GM21381 (cell line): ENCODE data around the gene SH3GLB2.
"Not testable (repeated sequence)": the region's sequence is repeated elsewhere in the genome, so short reads cannot be mapped to it uniquely, and the experiment has no call there.

Experiments used
- ATAC-seq: cut with Tn5 transposase; IDR thresholded peaks from one replicate; pipeline ENCODE4 v1.9.1; 2021; ENCODE audit warnings: mild to moderate bottlenecking, moderate library complexity; ENCODE audit not compliant: unreplicated experiment

Gene SH3GLB2

DNA sequence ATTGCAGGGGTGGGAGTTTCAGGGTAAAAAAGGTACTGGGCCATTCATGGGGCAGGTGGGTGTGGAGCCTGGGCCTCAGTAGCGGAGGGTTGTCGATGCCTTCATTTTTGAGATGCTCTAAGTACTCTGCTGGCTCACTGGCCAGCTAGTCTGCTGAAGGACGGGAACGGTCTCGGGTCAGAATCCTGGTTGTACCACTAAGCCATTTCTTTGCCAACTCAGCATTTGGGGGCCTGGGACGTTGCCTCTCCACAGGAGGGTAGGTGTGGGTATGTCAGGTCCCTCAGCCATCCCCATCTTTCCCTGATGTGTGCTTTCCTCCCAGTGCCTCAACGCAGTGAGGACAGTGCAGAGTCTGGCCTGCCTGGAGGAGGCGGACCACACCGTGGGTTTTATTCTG, 25.1 kb downstream of the SH3GLB2 start:
- ATAC-seq: no peak

DNA sequence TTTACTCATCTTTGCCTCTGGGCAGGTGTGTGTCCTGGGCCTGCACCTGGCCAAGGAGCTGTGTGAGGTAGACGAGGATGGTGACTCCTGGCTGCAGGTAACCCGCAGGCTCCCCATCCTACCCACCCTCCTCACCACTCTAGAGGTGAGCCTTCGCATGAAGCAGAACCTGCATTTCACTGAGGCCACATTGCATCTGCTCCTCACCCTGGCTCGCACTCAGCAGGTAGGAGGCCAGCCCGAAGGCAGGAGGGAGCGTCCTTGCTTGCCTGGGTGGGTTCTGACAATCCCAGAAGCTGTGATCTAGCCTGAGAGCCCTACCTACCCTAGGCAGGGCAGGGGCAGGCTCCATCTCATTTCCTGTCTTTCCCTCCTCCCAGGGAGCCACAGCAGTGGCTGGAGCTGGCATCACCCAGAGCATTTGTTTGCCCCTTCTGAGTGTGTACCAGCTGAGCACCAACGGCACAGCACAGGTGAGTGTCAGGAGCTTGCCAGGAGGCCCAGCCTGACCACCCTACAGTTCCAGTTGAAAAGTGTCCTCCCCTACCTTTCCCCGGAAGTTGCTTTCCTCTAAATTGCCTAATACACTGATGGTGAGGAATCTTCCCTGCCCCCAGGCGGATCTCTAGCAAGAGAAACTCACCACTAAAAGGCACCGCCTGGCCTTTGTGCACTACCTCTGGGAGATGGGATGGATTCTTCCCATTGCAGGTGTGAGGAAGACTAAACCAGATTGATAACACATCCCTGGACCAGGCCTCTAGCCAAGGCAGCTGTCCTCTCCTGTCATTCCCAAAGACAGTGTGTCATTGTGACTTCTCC, 26.4 kb downstream of the SH3GLB2 start:
- no peak for ATAC-seq

DNA sequence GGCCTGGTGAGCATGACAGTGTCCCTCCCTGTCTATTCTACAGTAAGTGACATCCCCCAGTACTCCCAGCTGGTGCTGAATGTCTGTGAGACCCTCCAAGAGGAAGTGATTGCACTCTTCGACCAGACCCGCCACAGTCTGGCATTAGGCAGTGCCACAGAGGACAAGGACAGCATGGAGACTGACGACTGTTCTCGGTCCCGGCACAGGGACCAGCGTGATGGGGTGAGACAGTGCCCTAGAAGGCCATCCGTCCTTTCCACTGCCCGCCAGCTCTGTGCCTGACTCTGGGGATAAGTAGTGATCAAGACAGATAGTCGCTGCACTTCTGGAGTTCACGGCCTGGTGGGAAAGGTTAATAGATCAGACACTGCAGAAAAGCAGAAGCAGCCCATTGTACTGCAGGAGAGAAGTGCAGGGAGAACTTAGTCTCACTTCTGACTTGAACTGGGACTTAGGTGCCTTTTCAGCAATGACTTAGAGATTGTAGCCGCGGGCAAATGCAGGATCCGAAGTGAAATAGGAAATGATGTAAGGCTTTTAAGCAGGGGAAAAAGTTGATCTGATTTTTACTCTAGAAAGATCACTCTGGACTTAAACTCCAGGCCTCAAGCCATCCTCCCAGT, 28.4 kb downstream of the SH3GLB2 start:
- ATAC-seq: no peak

GRCh38 chr9:128998462-128998861, 29.7 kb downstream of the SH3GLB2 start:
- no peak for ATAC-seq

GRCh38 chr9:128995791-128996190, 32.3 kb downstream of the SH3GLB2 start:
- no peak for ATAC-seq

- ATAC-seq: no peak
Observed at GRCh38 chr9:128992995-128993394, 35.1 kb downstream of the SH3GLB2 start.

DNA sequence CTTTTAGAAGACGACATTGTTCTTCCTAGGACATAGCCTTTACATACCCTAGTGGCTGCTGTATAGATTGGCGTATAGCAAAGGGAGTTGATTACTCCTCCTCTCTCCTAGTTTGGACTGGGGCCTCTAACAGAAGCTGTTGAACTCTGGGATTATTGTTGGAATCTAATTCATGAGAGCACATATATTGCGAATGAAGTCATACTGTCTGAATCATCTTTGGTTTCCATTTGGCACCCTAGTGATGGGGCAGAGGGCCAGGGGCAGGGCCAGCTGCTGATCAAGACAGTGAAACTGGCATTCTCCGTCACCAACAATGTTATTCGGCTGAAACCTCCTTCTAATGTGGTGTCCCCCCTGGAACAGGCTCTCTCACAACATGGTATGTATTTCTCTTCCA, 40.3 kb downstream of the SH3GLB2 start:
- no peak for ATAC-seq

- ATAC-seq: no peak
Observed at GRCh38 chr9:128986671-128987070, 41.5 kb downstream of the SH3GLB2 start.

DNA sequence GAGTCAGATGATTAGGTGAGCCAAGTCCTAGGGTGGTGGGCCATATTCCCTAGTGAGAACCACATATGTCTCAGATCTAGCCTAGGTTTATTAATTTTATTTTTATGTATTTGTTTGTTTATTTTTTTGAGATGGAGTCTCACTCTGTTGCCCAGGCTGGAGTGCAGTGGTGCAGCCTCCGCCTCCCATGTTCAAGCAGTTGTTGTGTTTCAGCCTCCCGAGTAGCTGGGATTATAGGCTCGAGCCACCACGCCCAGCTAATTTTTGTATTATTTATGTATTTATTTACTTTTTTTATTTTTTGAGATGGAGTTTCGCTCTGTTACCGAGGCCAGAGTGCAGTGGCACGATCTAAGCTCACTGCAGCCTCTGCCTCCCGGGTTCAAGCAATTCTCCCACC, 44.6 kb downstream of the SH3GLB2 start:
- no peak for ATAC-seq

- ATAC-seq: no peak
Observed at GRCh38 chr9:128979111-128979510, 49.0 kb downstream of the SH3GLB2 start.

DNA sequence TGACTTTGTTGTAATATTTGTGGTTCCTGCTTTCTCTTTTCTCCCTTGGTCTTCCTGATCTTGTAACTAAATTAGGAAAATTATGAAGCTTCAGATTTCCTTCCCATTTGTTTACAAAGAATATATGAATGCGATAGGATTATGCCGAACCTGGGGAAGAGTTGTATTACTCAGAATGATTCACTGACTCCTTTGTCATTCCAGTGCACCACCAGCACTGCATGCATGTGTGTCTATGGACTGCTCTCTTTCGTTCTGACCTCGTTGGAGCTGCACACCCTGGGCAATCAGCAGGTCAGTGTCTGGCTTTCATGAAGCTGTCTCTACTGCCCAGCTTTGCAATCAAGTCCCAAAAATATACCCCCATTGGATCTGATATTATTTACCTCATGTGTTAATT, 55.2 kb downstream of the SH3GLB2 start:
- ATAC-seq: no peak

DNA sequence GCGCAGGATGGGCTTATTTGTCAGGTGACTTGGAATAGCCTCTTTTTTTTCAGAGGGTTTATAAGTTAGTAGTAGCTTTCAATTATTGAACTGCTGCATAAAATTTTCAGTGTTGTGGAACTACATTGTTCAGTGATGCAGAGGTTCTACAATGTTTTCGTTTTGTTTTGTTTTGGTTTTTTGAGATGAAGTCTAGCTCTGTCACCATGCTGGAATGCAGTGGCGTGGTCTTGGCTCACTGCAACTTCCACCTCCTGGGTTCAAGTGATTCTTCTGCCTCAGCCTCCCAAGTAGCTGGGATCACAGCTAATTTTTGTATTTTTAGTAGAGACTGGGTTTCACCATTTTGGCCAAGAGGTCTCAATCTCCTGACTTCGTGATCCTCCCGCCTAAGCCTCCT, 58.6 kb downstream of the SH3GLB2 start:
- ATAC-seq: no peak

DNA sequence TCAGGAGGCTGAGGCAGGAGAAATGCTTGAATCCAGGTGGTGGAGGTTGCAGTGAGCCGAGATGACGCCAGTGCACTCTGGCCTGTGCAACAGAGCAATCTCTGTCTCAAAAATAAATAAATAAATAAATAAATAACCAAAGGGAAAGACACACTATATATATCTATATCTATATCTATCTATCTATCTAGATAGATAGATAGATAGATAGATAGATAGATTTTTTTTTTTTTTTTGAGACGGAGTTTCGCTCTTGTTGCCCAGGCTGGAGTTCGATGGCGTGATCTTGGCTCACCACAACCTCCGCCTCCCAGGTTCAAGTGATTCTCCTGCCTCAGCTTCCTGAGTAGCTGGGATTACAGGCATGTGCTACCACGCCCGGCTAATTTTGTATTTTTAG, 66.7 kb downstream of the SH3GLB2 start:
- not testable (repeated sequence) for ATAC-seq
